ENCODE data around the gene DGKI. TPM values are rescaled to one million over a fixed set of nuclear protein-coding genes. Genes with fewer than 3 reads are reported as not detected.

DGKI gene
- total and polyA plus RNA-seq, 2 of the 4 experiments (the other 2 are of a cell fraction): 3.9 to 15.8 TPM

DNA sequence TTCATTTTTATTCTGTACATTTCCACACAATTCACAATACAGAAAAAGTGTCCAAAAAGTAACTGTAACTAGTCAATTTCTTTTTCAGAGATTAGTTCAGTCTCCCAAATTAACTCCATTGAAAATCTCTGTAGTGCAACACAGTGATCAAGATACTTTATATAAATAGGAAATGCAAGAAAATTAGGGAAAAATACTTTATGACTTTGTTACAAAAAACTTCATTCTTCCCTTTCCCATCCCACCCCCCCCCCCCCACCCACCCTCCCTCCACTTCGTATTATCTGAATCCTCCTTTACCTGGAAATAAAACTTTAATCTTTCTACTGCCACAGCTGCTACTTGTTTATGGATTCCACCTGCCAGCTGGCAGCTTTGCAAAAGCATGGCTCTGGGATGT lies 465.7 kb downstream of the DGKI start:
- Histone ChIP-seq H3K27me3 (ENCODE audit: control insufficient read depth, insufficient read depth, low read length) (no peaks in the 10 kb centered on the region), H3K4me3 (ENCODE audit: insufficient read depth, low read depth, low read length) (no peak overlapping the region), H2BK15ac (ENCODE audit: low read depth, low read length) (no peak overlapping the region), H3K9me1 (ENCODE audit: insufficient read depth, low read length) (no peaks in the 10 kb centered on the region), H2AK5ac (ENCODE audit: low read depth, low read length) (no peak overlapping the region), H4K20me1 (ENCODE audit: insufficient read depth, low read length) (no peaks in the 10 kb centered on the region), H2AK9ac (replicated peaks; ENCODE audit: low read depth, low read length, poor library complexity) (no peak overlapping the region), H2BK20ac (ENCODE audit: low read depth, low read length) (no peak overlapping the region), H4K5ac (ENCODE audit: low read depth, low read length) (no peak overlapping the region), H4K8ac (ENCODE audit: low read depth in 2 of 2, low read length in 2 of 2) (no peak overlapping the region), H4K91ac (ENCODE audit: insufficient read depth, low read depth, low read length) (no peak overlapping the region), H3K79me1 (ENCODE audit: low read depth in 1 of 2, low read length in 2 of 2) (no peaks in the 10 kb centered on the region), H3K36me3 (ENCODE audit: control insufficient read depth, insufficient read depth, low read length) (no peaks in the 10 kb centered on the region), H3K4me1 (ENCODE audit: control insufficient read depth, insufficient read depth, low read length) (no peaks in the 10 kb centered on the region), H2BK5ac (ENCODE audit: low read depth, low read length, poor library complexity, severe bottlenecking) (no peak overlapping the region), H3K4me2 (ENCODE audit: low read depth, low read length) (no peak overlapping the region), H3K56ac (ENCODE audit: extremely low read depth, insufficient read depth, low read length) (no peak overlapping the region), H3K27ac (ENCODE audit: insufficient read depth, low read length) (no peak overlapping the region), H2AFZ (replicated peaks; ENCODE audit: low read length, poor library complexity) (no peak overlapping the region), H3K4ac (ENCODE audit: low read depth, low read length) (no peak overlapping the region), H3K23ac (ENCODE audit: low read depth, low read length) (no peak overlapping the region), H2BK120ac (ENCODE audit: low read depth, low read length) (no peak overlapping the region), H3K9ac (ENCODE audit: low read depth, low read length) (no peak overlapping the region), H3K14ac (replicated peaks; ENCODE audit: low read depth, low read length) (no peak overlapping the region), H3K18ac (ENCODE audit: low read depth, low read length) (no peak overlapping the region), H3K9me3 (ENCODE audit: control insufficient read depth, insufficient read depth, low read length) (no peaks in the 10 kb centered on the region)
- no peak for ATAC-seq (ENCODE audit: low read depth)
- POLR2A ChIA-PET (ENCODE audit: unreplicated experiment): no interaction called here
- intact Hi-C loops (cut with micrococcal nuclease): no loop called here
- no TSS peak for BruUV-seq (replicated peaks)
- CTCF ChIA-PET: no interaction called here
- no peak for DNase-seq
- TF ChIP-seq MAZ (IDR thresholded peaks at IDR 0.05; ENCODE audit: borderline replicate concordance, low read depth, low read length): no peak
- TF ChIP-seq, protein P1, sequence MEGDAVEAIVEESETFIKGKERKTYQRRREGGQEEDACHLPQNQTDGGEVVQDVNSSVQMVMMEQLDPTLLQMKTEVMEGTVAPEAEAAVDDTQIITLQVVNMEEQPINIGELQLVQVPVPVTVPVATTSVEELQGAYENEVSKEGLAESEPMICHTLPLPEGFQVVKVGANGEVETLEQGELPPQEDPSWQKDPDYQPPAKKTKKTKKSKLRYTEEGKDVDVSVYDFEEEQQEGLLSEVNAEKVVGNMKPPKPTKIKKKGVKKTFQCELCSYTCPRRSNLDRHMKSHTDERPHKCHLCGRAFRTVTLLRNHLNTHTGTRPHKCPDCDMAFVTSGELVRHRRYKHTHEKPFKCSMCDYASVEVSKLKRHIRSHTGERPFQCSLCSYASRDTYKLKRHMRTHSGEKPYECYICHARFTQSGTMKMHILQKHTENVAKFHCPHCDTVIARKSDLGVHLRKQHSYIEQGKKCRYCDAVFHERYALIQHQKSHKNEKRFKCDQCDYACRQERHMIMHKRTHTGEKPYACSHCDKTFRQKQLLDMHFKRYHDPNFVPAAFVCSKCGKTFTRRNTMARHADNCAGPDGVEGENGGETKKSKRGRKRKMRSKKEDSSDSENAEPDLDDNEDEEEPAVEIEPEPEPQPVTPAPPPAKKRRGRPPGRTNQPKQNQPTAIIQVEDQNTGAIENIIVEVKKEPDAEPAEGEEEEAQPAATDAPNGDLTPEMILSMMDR (conservative IDR thresholded peaks at IDR 0.05; ENCODE audit: low read depth, low read length): no peak
- no peak for TF ChIP-seq SMC3 (IDR thresholded peaks at IDR 0.05; ENCODE audit: low read depth, low read length)
- TF ChIP-seq FOS (IDR thresholded peaks at IDR 0.05; ENCODE audit: low read depth, low read length): no peak
- TF ChIP-seq, protein P2, sequence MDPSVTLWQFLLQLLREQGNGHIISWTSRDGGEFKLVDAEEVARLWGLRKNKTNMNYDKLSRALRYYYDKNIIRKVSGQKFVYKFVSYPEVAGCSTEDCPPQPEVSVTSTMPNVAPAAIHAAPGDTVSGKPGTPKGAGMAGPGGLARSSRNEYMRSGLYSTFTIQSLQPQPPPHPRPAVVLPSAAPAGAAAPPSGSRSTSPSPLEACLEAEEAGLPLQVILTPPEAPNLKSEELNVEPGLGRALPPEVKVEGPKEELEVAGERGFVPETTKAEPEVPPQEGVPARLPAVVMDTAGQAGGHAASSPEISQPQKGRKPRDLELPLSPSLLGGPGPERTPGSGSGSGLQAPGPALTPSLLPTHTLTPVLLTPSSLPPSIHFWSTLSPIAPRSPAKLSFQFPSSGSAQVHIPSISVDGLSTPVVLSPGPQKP (IDR thresholded peaks at IDR 0.05; ENCODE audit: borderline replicate concordance, low read depth, low read length): no peak
- TF ChIP-seq CEBPB (IDR thresholded peaks at IDR 0.05; ENCODE audit: low read depth, low read length): no peak
- no peak for TF ChIP-seq MAFK (IDR thresholded peaks at IDR 0.05; ENCODE audit: low read depth, low read length)
- TF ChIP-seq RCOR1 (IDR thresholded peaks at IDR 0.05; ENCODE audit: insufficient replicate concordance, low read length): no peak
- TF ChIP-seq RAD21 (IDR thresholded peaks at IDR 0.05; ENCODE audit: low read length): no peak
- TF ChIP-seq MXI1 (IDR thresholded peaks at IDR 0.05; ENCODE audit: borderline replicate concordance, low read depth, low read length): no peak
- in situ Hi-C loops (cut with MboI; ENCODE audit: low sequenced_read_pairs): no loop called here
- WGBS, 2 experiments (ENCODE audit: extremely low coverage in 2 of 2, insufficient read length in 1 of 2): no CpG with 5 or more reads among the region's 1 CpG
- dilution Hi-C loops (cut with HindIII; ENCODE audit: low sequenced_read_pairs, unreplicated experiment): no loop called here
